K562 (cell line): ENCODE results near the gene ZNF300. TPM values are rescaled to one million over a fixed set of nuclear protein-coding genes. Genes with fewer than 3 reads are reported as not detected.

Source experiments
- C11orf30 ChIP-seq: fragments of 450-650 bp; IDR thresholded peaks from 2 replicates; pipeline ENCODE4 v1.6.1; 2016; ENCODE audit warnings: low read depth, mild to moderate bottlenecking
- COPS2 ChIP-seq: fragments of 450-650 bp; conservative IDR thresholded peaks from 2 replicates; pipeline ENCODE4 v1.6.1; 2016; ENCODE audit warnings: mild to moderate bottlenecking, moderate library complexity
- NR2C2 ChIP-seq, 2 experiments: fragments of 200-800 bp in 1 of 2; sonication (Bioruptor generic) in 1 of 2; sonication (generic) in 1 of 2; formaldehyde crosslinking in 1 of 2; IDR thresholded peaks; 2 replicates each; pipeline versions ENCODE4 v1.6.1 to v1.8.0; 2016 to 2022; ENCODE audit warnings: mild to moderate bottlenecking in 1 of 2, missing compliant biosample characterization in 1 of 2, missing genetic modification characterization in 1 of 2, missing genetic modification reagents in 1 of 2
- OTX1 ChIP-seq: fragments of 450-650 bp; formaldehyde crosslinking; IDR thresholded peaks from 2 replicates; pipeline ENCODE4 v1.4.0; 2022; ENCODE audit warnings: mild to moderate bottlenecking
- PHB2 ChIP-seq: fragments of 450-650 bp; IDR thresholded peaks from 2 replicates; pipeline ENCODE4 v1.6.1; 2017; ENCODE audit warnings: low read depth
- SREBF1 ChIP-seq: fragments of 150-350 bp; IDR thresholded peaks from 2 replicates; pipeline ENCODE4 v1.6.1; 2014; ENCODE audit warnings: antibody characterized with exemption, low read depth, low read length, borderline replicate concordance
- ZHX1 ChIP-seq: fragments of 150-350 bp; conservative IDR thresholded peaks from 2 replicates; pipeline ENCODE4 v1.6.1; 2014; ENCODE audit warnings: low read length
- ZNF778 ChIP-seq: fragments of 450-650 bp; formaldehyde crosslinking; IDR thresholded peaks from 2 replicates; pipeline ENCODE4 v1.4.0; 2020; ENCODE audit warnings: mild to moderate bottlenecking, moderate library complexity
- polyA plus RNA-seq, 8 experiments: library from polyadenylated mRNA; depleted of rRNA in 4 of 8; stranded (reverse) in 5 of 8; unstranded in 3 of 8; fragments of >200 nt; fragmentation: Nextera tagmentation in 2 of 8; fragmentation: Illumina TruSeq in 1 of 8; extraction: Ambion mirVana in 2 of 8; extraction: Trizol in 1 of 8; gene quantifications; 2 replicates each; pipeline versions ENCODE4 v1.2.1 to v1.2.3, GENCODE V29; 2011 to 2014; ENCODE audit warnings: inconsistent platforms in 1 of 8, missing spikeins in 1 of 8
- total RNA-seq, 7 experiments: library from RNA; depleted of rRNA in 6 of 7; stranded (reverse); fragments of >200 nt in 6 of 7; fragmentation: Illumina TruSeq in 2 of 7; extraction: Trizol in 2 of 7; gene quantifications; 2 replicates each; pipeline versions ENCODE4 v1.2.1 to v1.2.3, GENCODE V29; 2011 to 2021; ENCODE audit warnings: low replicate concordance in 1 of 7
- TF ChIP-seq, protein P1 (sequence below): fragments of 450-650 bp; IDR thresholded peaks from 2 replicates; pipeline ENCODE4 v1.6.1; 2016; ENCODE audit warnings: mild to moderate bottlenecking, moderate library complexity
- TF ChIP-seq, protein P2 (sequence below): sonication (generic); formaldehyde crosslinking; IDR thresholded peaks from 2 replicates; pipeline ENCODE4 v1.4.0; 2020; ENCODE audit warnings: mild to moderate bottlenecking, missing genetic modification reagents

Gene ZNF300
- total and polyA plus RNA-seq, 9 of the 15 experiments (the other 6 are each of a cell fraction or from before 2014, with no cell fraction given): 4.4 to 13.2 (median 11.1) TPM

GRCh38 chr5:150904479-150905311 lies at the start of gene ZNF300 (continued):
- TF ChIP-seq, protein P1, sequence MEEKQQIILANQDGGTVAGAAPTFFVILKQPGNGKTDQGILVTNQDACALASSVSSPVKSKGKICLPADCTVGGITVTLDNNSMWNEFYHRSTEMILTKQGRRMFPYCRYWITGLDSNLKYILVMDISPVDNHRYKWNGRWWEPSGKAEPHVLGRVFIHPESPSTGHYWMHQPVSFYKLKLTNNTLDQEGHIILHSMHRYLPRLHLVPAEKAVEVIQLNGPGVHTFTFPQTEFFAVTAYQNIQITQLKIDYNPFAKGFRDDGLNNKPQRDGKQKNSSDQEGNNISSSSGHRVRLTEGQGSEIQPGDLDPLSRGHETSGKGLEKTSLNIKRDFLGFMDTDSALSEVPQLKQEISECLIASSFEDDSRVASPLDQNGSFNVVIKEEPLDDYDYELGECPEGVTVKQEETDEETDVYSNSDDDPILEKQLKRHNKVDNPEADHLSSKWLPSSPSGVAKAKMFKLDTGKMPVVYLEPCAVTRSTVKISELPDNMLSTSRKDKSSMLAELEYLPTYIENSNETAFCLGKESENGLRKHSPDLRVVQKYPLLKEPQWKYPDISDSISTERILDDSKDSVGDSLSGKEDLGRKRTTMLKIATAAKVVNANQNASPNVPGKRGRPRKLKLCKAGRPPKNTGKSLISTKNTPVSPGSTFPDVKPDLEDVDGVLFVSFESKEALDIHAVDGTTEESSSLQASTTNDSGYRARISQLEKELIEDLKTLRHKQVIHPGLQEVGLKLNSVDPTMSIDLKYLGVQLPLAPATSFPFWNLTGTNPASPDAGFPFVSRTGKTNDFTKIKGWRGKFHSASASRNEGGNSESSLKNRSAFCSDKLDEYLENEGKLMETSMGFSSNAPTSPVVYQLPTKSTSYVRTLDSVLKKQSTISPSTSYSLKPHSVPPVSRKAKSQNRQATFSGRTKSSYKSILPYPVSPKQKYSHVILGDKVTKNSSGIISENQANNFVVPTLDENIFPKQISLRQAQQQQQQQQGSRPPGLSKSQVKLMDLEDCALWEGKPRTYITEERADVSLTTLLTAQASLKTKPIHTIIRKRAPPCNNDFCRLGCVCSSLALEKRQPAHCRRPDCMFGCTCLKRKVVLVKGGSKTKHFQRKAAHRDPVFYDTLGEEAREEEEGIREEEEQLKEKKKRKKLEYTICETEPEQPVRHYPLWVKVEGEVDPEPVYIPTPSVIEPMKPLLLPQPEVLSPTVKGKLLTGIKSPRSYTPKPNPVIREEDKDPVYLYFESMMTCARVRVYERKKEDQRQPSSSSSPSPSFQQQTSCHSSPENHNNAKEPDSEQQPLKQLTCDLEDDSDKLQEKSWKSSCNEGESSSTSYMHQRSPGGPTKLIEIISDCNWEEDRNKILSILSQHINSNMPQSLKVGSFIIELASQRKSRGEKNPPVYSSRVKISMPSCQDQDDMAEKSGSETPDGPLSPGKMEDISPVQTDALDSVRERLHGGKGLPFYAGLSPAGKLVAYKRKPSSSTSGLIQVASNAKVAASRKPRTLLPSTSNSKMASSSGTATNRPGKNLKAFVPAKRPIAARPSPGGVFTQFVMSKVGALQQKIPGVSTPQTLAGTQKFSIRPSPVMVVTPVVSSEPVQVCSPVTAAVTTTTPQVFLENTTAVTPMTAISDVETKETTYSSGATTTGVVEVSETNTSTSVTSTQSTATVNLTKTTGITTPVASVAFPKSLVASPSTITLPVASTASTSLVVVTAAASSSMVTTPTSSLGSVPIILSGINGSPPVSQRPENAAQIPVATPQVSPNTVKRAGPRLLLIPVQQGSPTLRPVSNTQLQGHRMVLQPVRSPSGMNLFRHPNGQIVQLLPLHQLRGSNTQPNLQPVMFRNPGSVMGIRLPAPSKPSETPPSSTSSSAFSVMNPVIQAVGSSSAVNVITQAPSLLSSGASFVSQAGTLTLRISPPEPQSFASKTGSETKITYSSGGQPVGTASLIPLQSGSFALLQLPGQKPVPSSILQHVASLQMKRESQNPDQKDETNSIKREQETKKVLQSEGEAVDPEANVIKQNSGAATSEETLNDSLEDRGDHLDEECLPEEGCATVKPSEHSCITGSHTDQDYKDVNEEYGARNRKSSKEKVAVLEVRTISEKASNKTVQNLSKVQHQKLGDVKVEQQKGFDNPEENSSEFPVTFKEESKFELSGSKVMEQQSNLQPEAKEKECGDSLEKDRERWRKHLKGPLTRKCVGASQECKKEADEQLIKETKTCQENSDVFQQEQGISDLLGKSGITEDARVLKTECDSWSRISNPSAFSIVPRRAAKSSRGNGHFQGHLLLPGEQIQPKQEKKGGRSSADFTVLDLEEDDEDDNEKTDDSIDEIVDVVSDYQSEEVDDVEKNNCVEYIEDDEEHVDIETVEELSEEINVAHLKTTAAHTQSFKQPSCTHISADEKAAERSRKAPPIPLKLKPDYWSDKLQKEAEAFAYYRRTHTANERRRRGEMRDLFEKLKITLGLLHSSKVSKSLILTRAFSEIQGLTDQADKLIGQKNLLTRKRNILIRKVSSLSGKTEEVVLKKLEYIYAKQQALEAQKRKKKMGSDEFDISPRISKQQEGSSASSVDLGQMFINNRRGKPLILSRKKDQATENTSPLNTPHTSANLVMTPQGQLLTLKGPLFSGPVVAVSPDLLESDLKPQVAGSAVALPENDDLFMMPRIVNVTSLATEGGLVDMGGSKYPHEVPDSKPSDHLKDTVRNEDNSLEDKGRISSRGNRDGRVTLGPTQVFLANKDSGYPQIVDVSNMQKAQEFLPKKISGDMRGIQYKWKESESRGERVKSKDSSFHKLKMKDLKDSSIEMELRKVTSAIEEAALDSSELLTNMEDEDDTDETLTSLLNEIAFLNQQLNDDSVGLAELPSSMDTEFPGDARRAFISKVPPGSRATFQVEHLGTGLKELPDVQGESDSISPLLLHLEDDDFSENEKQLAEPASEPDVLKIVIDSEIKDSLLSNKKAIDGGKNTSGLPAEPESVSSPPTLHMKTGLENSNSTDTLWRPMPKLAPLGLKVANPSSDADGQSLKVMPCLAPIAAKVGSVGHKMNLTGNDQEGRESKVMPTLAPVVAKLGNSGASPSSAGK: peak; percentile 80
- TF ChIP-seq, protein P2, sequence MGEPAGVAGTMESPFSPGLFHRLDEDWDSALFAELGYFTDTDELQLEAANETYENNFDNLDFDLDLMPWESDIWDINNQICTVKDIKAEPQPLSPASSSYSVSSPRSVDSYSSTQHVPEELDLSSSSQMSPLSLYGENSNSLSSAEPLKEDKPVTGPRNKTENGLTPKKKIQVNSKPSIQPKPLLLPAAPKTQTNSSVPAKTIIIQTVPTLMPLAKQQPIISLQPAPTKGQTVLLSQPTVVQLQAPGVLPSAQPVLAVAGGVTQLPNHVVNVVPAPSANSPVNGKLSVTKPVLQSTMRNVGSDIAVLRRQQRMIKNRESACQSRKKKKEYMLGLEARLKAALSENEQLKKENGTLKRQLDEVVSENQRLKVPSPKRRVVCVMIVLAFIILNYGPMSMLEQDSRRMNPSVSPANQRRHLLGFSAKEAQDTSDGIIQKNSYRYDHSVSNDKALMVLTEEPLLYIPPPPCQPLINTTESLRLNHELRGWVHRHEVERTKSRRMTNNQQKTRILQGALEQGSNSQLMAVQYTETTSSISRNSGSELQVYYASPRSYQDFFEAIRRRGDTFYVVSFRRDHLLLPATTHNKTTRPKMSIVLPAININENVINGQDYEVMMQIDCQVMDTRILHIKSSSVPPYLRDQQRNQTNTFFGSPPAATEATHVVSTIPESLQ (CRISPR knock-in tag): no peak
- TF ChIP-seq PHB2 (0 out of 2 replicates have a peak, but pooled peaks have one; percentile 26), SREBF1 (peak; percentile 97), OTX1 (CRISPR knock-in tag) (peak; percentile 50), ZNF778 (no peak), ZHX1 (peak; percentile 94), COPS2 (no peak), C11orf30 (no peak), NR2C2 (CRISPR knock-in tag; IDR thresholded peaks at IDR 0.05) (no peak), NR2C2 (tag; IDR thresholded peaks at IDR 0.05) (peak; percentile 32; the same call in 1 of the 2 replicates)
